ENCODE results near the gene RAB11FIP5. TPM values are rescaled to one million over a fixed set of nuclear protein-coding genes. Genes with fewer than 3 reads are reported as not detected.

RAB11FIP5 gene
- total RNA-seq, 1 experiment from 2014 or later = 26.6 TPM

GRCh38 chr2:73059106-73059505 lies 53.6 kb downstream of the RAB11FIP5 start:
- Histone ChIP-seq H3K79me2 (ENCODE audit: low read length) (peaks cover 42% of the 10 kb centered on the region), H3K9me3 (ENCODE audit: low read length) (no peaks in the 10 kb centered on the region), H3F3A (ENCODE audit: low read length, unreplicated experiment) (no peaks in the 10 kb centered on the region), H3K36me3 (ENCODE audit: low read depth, low read length) (peaks cover 8% of the 10 kb centered on the region), H3K27me3 (ENCODE audit: low read length) (no peaks in the 10 kb centered on the region), H3K4me2 (ENCODE audit: low read length) (no peak overlapping the region), H2AFZ (ENCODE audit: low read length) (no peak overlapping the region), H3K9ac (ENCODE audit: low read length) (no peak overlapping the region), H4K20me1 (ENCODE audit: low read length) (no peaks in the 10 kb centered on the region), H3K4me1 (ENCODE audit: insufficient read depth, low read length) (peaks cover 15% of the 10 kb centered on the region), H3K4me3 (ENCODE audit: low read length) (no peak overlapping the region), H3K9me2 (replicated peaks; ENCODE audit: low read length) (no peaks in the 10 kb centered on the region), H3K27ac (ENCODE audit: low read length) (no peak overlapping the region)
- no peak for DNase-seq
- no TSS peak for BruUV-seq (replicated peaks)
- CTCF ChIA-PET = no interaction called here
- no peak for ATAC-seq
- intact Hi-C loops (cut with micrococcal nuclease) = no loop called here
- POLR2A ChIA-PET (ENCODE audit: unreplicated experiment) = no interaction called here
- TF ChIP-seq EZH2 (IDR thresholded peaks at IDR 0.05; ENCODE audit: low read length, unreplicated experiment) = no peak
- no peak for TF ChIP-seq EZH2phosphoT487 (IDR thresholded peaks at IDR 0.05; ENCODE audit: borderline replicate concordance, low read length)
- TF ChIP-seq, protein P1, sequence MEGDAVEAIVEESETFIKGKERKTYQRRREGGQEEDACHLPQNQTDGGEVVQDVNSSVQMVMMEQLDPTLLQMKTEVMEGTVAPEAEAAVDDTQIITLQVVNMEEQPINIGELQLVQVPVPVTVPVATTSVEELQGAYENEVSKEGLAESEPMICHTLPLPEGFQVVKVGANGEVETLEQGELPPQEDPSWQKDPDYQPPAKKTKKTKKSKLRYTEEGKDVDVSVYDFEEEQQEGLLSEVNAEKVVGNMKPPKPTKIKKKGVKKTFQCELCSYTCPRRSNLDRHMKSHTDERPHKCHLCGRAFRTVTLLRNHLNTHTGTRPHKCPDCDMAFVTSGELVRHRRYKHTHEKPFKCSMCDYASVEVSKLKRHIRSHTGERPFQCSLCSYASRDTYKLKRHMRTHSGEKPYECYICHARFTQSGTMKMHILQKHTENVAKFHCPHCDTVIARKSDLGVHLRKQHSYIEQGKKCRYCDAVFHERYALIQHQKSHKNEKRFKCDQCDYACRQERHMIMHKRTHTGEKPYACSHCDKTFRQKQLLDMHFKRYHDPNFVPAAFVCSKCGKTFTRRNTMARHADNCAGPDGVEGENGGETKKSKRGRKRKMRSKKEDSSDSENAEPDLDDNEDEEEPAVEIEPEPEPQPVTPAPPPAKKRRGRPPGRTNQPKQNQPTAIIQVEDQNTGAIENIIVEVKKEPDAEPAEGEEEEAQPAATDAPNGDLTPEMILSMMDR (conservative IDR thresholded peaks at IDR 0.05; ENCODE audit: low read depth, low read length) = no peak

GRCh38 chr2:73054980-73055379 lies 57.8 kb downstream of the RAB11FIP5 start:
- no peak for TF ChIP-seq EZH2 (IDR thresholded peaks at IDR 0.05; ENCODE audit: low read length, unreplicated experiment)
- no peak for TF ChIP-seq EZH2phosphoT487 (IDR thresholded peaks at IDR 0.05; ENCODE audit: borderline replicate concordance, low read length)
- TF ChIP-seq, protein P1 (conservative IDR thresholded peaks at IDR 0.05; ENCODE audit: low read depth, low read length) = no peak
- no peaks in the 10 kb centered on the region for H3F3A ChIP-seq (ENCODE audit: low read length, unreplicated experiment)
- POLR2A ChIA-PET (ENCODE audit: unreplicated experiment) = no interaction called here
- no peak for ATAC-seq
- no peak overlapping the region for H3K9ac ChIP-seq (ENCODE audit: low read length)
- no peaks in the 10 kb centered on the region for H4K20me1 ChIP-seq (ENCODE audit: low read length)
- no peak overlapping the region for H3K4me3 ChIP-seq (ENCODE audit: low read length)
- no peak overlapping the region for H3K27ac ChIP-seq (ENCODE audit: low read length)
- peaks cover 8% of the 10 kb centered on the region; the same call in 1 of the 2 replicates for H3K36me3 ChIP-seq (ENCODE audit: low read depth, low read length)
- H2AFZ ChIP-seq (ENCODE audit: low read length) = no peak overlapping the region
- CTCF ChIA-PET = no interaction called here
- no peaks in the 10 kb centered on the region for H3K27me3 ChIP-seq (ENCODE audit: low read length)
- intact Hi-C loops (cut with micrococcal nuclease) = no loop called here
- H3K9me2 ChIP-seq (replicated peaks; ENCODE audit: low read length) = no peaks in the 10 kb centered on the region
- no peaks in the 10 kb centered on the region for H3K4me1 ChIP-seq (ENCODE audit: insufficient read depth, low read length)
- peaks cover 14% of the 10 kb centered on the region; the same call in 1 of the 2 replicates for H3K79me2 ChIP-seq (ENCODE audit: low read length)
- no TSS peak for BruUV-seq (replicated peaks)
- no peaks in the 10 kb centered on the region for H3K9me3 ChIP-seq (ENCODE audit: low read length)
- no peak for DNase-seq
- H3K4me2 ChIP-seq (ENCODE audit: low read length) = no peak overlapping the region

DNA sequence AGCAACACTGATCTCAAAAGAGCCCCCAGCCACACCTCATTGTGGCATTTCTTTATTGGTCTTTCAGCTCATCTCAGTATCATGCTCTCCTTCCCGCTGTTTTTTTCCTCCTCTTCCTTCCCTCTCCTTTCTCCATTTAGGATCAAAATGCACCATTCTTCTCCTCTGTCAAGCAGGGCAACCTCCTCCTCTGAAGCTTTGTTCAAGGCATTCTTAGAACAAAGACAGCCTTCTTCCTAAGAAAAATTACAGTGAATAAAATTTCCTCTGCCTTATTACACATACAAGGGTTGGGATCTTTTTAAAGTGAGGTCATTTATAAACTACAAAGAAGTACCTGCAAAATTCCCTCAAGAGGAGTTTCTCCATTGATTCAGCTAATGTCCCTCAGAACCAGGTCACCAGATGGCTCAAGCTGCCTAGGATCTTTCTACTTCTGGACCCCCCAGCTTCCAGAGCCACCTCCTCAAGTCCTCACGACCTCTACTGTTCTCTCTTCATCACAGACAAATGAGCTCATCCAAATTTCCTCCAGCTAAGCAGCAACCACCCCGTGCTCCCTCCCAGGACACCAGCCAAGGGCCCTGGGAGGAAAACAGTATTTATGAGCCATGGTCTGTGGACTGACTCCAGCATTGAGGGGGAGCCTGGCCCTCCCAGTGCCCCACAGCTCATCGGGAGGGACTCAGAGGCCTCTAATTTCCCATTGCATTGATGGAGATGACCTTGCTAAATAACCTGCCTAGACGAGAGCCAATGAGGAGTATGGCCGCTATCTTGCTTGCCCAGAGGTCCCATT lies 59.2 kb downstream of the RAB11FIP5 start:
- Histone ChIP-seq H3K4me3 (ENCODE audit: low read length) (no peak overlapping the region), H3F3A (ENCODE audit: low read length, unreplicated experiment) (no peaks in the 10 kb centered on the region), H4K20me1 (ENCODE audit: low read length) (no peaks in the 10 kb centered on the region), H3K27me3 (ENCODE audit: low read length) (no peaks in the 10 kb centered on the region), H3K9me3 (ENCODE audit: low read length) (no peaks in the 10 kb centered on the region), H3K27ac (ENCODE audit: low read length) (no peak overlapping the region), H3K4me1 (ENCODE audit: insufficient read depth, low read length) (no peaks in the 10 kb centered on the region), H3K9ac (ENCODE audit: low read length) (no peak overlapping the region), H3K36me3 (ENCODE audit: low read depth, low read length) (peaks cover 8% of the 10 kb centered on the region; the same call in 1 of the 2 replicates), H3K9me2 (replicated peaks; ENCODE audit: low read length) (no peaks in the 10 kb centered on the region), H3K4me2 (ENCODE audit: low read length) (no peak overlapping the region), H2AFZ (ENCODE audit: low read length) (no peak overlapping the region), H3K79me2 (ENCODE audit: low read length) (peaks cover under 1% of the 10 kb centered on the region; the same call in 1 of the 2 replicates)
- CTCF ChIA-PET = no interaction called here
- intact Hi-C loops (cut with micrococcal nuclease) = no loop called here
- no peak for DNase-seq
- POLR2A ChIA-PET (ENCODE audit: unreplicated experiment) = no interaction called here
- no TSS peak for BruUV-seq (replicated peaks)
- TF ChIP-seq EZH2 (IDR thresholded peaks at IDR 0.05; ENCODE audit: low read length, unreplicated experiment) = no peak
- TF ChIP-seq, protein P1 (conservative IDR thresholded peaks at IDR 0.05; ENCODE audit: low read depth, low read length) = no peak
- TF ChIP-seq EZH2phosphoT487 (IDR thresholded peaks at IDR 0.05; ENCODE audit: borderline replicate concordance, low read length) = no peak
- no peak for ATAC-seq

Data from PC-3 (cell line).